SJSA1 (cell line): ENCODE measurements around the gene RALGAPB. TPM values are rescaled to one million over a fixed set of nuclear protein-coding genes. Genes with fewer than 3 reads are reported as not detected.
"Not testable (repeated sequence)": the region's sequence is repeated elsewhere in the genome, so short reads cannot be mapped to it uniquely, and the experiment has no call there.

Experiments used
- DNase-seq, 2 experiments: peaks; one replicate each; pipeline ENCODE4 v3.0.0-alpha.2; 2015 to 2020; ENCODE audit warnings: low spot score in 2 of 2, low read depth in 1 of 2
- H3K27ac ChIP-seq: fragments of 250-450 bp; sonication (Bioruptor Pico); 2 replicates; pipeline ENCODE4 v1.5.1; 2020; ENCODE audit warnings: mild to moderate bottlenecking, moderate library complexity
- H3K27me3 ChIP-seq: fragments of 250-450 bp; sonication (Bioruptor Pico); replicated peaks from 2 replicates; pipeline ENCODE4 v1.5.1; 2020; ENCODE audit warnings: mild to moderate bottlenecking, moderate library complexity
- H3K36me3 ChIP-seq: fragments of 250-450 bp; sonication (Bioruptor Pico); 2 replicates; pipeline ENCODE4 v1.5.1; 2020; ENCODE audit warnings: mild to moderate bottlenecking
- H3K4me1 ChIP-seq: fragments of 250-450 bp; sonication (Bioruptor Pico); replicated peaks from 2 replicates; pipeline ENCODE4 v1.6.1; 2021; ENCODE audit warnings: mild to moderate bottlenecking
- H3K4me3 ChIP-seq: fragments of 250-450 bp; sonication (Bioruptor Pico); 2 replicates; pipeline ENCODE4 v1.5.1; 2020; ENCODE audit warnings: mild to moderate bottlenecking
- H3K9me3 ChIP-seq: fragments of 250-450 bp; sonication (Bioruptor Pico); replicated peaks from 2 replicates; pipeline ENCODE4 v1.5.1; 2020; ENCODE audit warnings: mild to moderate bottlenecking
- total RNA-seq: library from RNA; depleted of rRNA; stranded (reverse); fragments of >200 nt; shearing (Covaris generic); gene quantifications from 2 replicates; pipeline ENCODE4 v1.2.3, GENCODE V29; 2014

The RALGAPB gene
- total RNA-seq, 1 experiment from 2014 or later: 21.9 TPM

DNA sequence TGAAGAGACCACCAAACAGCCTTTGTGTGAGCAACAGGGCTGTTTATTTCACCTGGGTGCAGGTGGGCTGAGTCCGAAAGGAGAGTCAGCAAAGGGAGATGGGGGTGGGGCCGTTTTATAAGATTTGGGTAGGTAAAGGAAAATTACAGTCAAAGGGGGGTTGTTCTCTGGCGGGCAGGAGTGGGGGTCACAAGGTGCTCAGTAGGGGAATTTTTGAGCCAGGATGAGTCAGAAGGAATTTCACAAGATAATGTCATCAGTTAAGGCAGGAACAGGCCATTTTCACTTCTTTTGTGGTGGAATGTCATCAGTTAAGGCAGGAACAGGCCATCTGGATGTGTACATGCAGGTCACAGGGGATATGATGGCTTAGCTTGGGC lies 119.8 kb downstream of the RALGAPB start:
- H3K4me3 ChIP-seq, H3K36me3 ChIP-seq, H3K4me1 ChIP-seq, H3K27me3 ChIP-seq, H3K9me3 ChIP-seq, H3K27ac ChIP-seq: not testable (repeated sequence)
- DNase-seq: peak in 1 of 2 experiments; percentile 14

DNA sequence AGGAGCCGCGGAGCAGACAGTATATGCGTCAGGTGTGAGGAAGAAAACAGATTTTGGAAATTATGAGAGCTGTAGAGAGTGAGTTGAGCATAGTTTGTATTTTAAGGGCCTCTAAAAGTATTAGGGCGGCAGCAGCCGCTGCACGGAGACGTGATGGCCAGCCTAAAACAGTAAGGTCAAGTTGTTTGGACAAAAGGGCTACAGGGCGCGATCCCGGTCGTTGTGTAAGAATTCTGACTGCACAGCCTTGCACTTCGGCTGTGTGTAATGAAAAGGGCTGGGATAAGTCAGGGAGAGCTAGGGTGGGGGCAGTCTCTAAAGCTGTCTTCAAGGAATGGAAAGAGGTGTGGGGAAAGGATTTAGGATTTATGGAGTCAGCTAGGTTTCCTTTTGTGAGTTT lies 121.6 kb downstream of the RALGAPB start:
- not testable (repeated sequence) for H3K4me3 ChIP-seq, H3K4me1 ChIP-seq, DNase-seq, H3K27ac ChIP-seq, H3K27me3 ChIP-seq, H3K9me3 ChIP-seq, H3K36me3 ChIP-seq

DNA sequence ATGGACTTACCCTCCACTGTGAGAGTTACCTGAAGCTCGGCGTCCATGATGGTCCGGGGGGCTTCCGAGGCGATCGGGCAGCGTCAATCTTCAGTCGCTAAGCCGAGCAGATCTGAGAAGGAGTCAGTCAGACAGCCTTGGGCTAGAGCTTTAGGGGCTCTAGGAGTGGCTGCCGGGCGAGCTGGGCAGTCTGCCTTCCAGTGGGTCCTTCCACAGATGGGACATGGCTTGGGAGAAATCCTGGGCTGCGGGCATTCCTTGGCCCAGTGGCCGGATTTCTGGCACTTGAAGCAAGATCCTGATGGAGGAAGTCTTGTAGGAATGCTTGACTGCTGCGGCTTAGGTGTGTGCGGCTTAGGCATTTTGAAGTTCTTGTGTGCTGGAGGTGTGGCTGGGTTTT lies 123.2 kb downstream of the RALGAPB start:
- H3K4me3 ChIP-seq, H3K36me3 ChIP-seq, H3K9me3 ChIP-seq, DNase-seq, H3K4me1 ChIP-seq, H3K27me3 ChIP-seq, H3K27ac ChIP-seq: not testable (repeated sequence)

DNA sequence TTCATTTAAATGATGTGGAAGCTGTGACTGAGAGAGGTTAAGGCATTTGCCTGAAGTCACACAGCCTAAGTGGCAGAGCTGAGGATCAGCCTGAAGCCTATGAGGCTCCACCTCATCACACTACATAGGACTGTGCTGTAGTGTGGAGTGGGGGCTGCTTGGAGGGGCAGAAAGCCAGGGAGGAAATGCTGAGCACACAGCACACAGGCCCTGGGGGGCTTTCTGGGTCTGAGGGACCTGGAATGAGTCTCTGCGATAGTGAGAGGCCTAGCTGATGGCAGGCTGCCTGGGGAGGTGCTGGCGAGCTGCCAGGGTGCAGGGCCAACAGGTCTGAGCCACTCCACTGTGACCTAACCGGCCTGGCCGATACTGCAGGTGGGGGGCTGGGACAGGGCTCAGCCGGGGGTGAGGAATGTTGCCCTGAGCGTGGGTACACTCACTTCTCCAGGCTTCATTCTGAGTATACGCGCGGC lies 126.8 kb downstream of the RALGAPB start:
- peaks cover 5% of the 10 kb centered on the region for H3K4me1 ChIP-seq
- no peaks in the 10 kb centered on the region for H3K9me3 ChIP-seq
- no peak for DNase-seq
- no peak overlapping the region for H3K27ac ChIP-seq
- H3K36me3 ChIP-seq: no peaks in the 10 kb centered on the region
- H3K4me3 ChIP-seq: no peak overlapping the region
- peaks cover 22% of the 10 kb centered on the region for H3K27me3 ChIP-seq

DNA sequence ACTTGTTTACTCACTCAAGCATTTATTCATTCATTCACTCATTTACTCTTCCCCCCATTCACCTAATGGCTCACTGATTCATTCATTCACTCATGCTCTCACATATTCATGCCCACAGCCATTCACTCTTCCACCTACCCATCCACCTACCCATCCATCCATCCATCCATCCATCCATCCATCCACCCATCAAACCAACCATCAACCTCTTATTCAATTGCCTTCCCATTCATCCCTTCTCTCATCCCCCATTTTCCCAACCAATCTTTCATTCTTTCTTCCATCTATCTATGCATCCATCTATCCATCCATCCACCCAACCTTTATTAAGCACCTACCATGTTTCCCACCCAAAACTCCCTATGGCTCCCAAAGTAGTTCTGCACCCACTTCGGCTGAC lies 127.4 kb downstream of the RALGAPB start:
- Histone ChIP-seq H3K27ac (no peak overlapping the region), H3K9me3 (no peaks in the 10 kb centered on the region), H3K4me3 (no peak overlapping the region), H3K27me3 (peaks cover 22% of the 10 kb centered on the region), H3K36me3 (no peaks in the 10 kb centered on the region), H3K4me1 (peaks cover 5% of the 10 kb centered on the region)
- DNase-seq: no peak

DNA sequence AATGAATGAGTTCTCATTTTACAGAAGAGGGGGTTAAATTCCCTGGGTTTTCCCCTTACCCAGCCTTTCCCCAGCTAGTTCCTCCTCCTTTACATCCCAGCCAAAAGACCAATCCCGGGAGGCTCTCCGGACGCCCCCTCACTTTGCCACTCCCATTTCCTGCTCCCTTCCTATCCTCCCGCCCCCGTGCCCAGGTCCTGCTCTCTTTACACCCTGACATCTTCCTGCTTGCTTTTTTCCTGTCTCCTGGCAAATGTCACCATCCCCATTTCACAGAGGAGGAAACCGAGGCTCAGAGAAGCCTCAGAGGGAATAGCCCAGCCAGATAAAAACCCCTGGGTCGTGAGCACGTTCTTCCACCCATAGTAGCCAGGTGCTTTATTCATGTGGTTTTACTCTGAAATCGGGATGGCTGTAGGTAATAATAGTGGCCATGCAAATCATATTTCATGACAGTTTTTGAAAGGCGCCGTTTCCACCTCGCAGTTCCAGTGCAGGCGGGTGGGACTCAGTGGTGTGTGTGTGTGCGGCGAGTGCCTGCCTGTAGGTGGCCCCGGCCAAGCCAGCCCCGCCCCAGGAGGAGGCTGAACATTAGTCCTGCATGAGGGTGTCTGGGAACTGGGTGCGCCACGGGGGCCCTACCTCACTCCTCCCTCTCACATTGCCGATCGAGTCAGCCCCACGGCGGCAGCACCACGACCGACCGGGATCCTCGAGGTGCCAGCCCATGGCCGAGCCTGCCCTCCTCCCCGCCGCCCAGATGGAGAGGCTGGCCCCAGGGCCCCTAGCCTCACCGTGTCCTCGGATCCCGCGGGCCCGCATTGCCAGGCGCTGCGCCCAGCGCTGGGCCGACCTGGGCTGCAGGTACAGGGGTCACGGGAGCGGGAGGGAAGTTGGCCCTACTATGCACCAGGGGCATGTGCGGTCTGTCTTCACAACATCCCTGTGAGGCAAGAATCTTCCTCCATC lies 128.9 kb downstream of the RALGAPB start, which contains the start of gene ARHGAP40:
Gene ARHGAP40, plus strand, starts transcription at position 594 of the 969 bp plus-strand sequence.
- Histone ChIP-seq H3K27ac (no peak within 1 kb of the TSS), H3K9me3 (no peaks in the 10 kb centered on the region), H3K36me3 (no peaks in the 10 kb centered on the region), H3K27me3 (peaks cover 26% of the 10 kb centered on the region), H3K4me3 (no peak within 1 kb of the TSS), H3K4me1 (peaks cover 5% of the 10 kb centered on the region)
- peak in 1 of 2 experiments; percentile 51 for DNase-seq

DNA sequence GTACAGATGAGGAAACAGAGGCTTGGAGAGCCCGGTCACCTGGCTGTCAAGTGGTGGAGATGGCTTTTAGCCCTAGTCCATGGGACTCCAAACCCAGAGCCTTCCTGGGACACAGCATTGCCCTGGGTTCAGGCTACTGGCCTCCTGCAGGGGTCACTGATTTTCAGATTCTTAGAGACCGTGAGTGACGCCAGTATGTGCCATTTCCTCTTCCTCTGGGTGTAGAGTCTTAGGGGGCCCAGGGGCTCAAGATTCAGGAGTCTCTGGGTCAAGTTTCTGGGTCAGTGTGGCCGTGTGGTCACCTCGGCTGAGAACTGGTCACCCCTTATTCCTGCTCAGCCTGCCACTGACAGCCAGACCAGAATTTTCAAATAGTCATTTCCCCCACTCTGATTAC lies 129.5 kb downstream of the RALGAPB start:
- Histone ChIP-seq H3K4me3 (no peak overlapping the region), H3K9me3 (no peaks in the 10 kb centered on the region), H3K27me3 (peaks cover 30% of the 10 kb centered on the region), H3K27ac (no peak overlapping the region), H3K4me1 (peaks cover 5% of the 10 kb centered on the region), H3K36me3 (no peaks in the 10 kb centered on the region)
- DNase-seq: no peak

DNA sequence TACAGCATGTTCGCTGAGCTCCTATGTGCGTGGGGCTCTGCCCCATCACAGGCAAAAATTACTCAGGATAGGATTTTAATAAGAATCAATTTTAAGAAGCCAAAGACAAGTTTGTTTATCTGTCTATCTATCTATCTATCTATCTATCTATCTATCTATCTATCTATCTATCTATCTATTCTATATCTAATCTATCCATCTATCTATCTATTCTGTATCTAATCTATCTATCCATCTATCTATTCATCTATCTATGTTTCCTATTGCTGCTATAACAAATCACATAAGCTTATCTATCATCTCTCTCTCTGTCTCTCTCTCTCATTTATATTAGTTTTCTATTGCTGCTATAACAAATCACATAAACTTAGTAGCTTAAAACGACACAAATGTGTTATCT lies 130.6 kb downstream of the RALGAPB start:
- Histone ChIP-seq H3K4me1 (peaks cover 5% of the 10 kb centered on the region), H3K9me3 (no peaks in the 10 kb centered on the region), H3K4me3 (no peak overlapping the region), H3K36me3 (no peaks in the 10 kb centered on the region), H3K27me3 (peaks cover 30% of the 10 kb centered on the region), H3K27ac (no peak overlapping the region)
- no peak for DNase-seq

DNA sequence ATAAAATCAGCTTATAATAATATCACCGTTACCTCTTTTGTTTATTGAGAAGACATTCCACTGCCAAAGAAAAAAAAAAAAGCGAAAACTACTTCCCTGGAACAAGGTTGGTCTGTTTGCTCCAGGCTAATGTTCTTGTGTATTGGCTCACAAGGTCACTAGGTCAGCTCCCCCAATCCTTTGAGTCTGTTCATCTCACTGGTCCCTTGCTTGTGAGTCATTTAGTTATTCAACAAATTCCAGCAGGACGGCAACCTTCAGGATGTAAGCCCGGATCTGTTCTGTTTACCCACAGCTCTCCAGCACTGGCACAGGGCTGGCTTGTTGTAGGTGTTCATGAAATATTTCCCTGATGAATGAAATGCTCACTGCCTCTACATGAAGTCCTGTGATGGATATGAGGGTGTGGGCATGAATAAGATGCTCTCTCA lies 132.2 kb downstream of the RALGAPB start:
- Histone ChIP-seq H3K27me3 (peaks cover 30% of the 10 kb centered on the region), H3K4me3 (no peak overlapping the region), H3K36me3 (no peaks in the 10 kb centered on the region), H3K4me1 (peaks cover 5% of the 10 kb centered on the region), H3K27ac (no peak overlapping the region), H3K9me3 (no peaks in the 10 kb centered on the region)
- DNase-seq: no peak

DNA sequence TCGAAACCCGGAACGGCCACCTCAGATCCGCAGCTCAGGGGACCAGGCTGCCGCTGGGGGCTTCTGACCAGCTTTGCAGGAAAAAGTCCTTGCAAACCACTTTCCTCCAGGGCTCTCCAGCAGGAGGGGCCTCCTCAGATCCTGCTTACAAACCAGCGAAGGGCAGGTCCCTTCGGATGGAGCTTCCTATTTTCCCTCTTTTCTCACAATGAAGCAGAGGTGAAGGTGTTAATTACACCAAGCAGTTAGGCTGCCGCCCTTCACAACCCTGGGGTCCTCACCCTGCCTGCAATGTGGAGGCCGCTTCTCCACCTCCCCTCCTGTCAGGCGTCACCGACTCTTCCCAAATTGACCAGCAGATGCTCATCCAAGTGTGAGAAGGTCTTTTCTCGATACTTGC lies 134.7 kb downstream of the RALGAPB start:
- no peaks in the 10 kb centered on the region for H3K4me1 ChIP-seq

DNA sequence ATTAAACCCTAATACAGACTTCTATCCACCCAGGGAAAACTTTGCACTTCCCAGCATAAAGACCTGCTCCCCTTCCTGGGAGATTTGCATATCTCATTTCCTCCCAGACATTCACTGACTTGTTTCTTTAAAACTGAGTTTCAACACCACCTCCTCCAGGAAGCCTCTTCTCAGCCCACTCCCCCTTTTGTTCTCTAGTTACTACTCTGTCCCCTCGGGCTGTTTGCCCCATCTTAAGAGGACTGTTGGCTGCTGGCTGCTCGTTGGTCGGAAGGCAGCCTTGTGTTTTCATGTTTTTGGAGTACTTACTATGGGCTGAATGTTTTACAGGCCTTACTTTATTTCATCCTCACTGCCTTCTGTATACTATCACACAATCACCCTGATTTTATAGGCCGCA lies 135.5 kb downstream of the RALGAPB start:
- H3K27ac ChIP-seq: no peak overlapping the region
- no peak overlapping the region for H3K4me3 ChIP-seq
- no peak for DNase-seq
- H3K4me1 ChIP-seq: no peaks in the 10 kb centered on the region
- H3K36me3 ChIP-seq: no peaks in the 10 kb centered on the region
- no peaks in the 10 kb centered on the region for H3K9me3 ChIP-seq
- peaks cover 20% of the 10 kb centered on the region; the same call in 1 of the 2 replicates for H3K27me3 ChIP-seq

More for the DNA sequence above, 134.7 kb downstream of the RALGAPB start:
- no peak for DNase-seq
- no peaks in the 10 kb centered on the region for H3K36me3 ChIP-seq
- H3K9me3 ChIP-seq: no peaks in the 10 kb centered on the region
- peaks cover 22% of the 10 kb centered on the region; the same call in 1 of the 2 replicates for H3K27me3 ChIP-seq
- H3K27ac ChIP-seq: no peak overlapping the region
- no peak overlapping the region for H3K4me3 ChIP-seq

DNA sequence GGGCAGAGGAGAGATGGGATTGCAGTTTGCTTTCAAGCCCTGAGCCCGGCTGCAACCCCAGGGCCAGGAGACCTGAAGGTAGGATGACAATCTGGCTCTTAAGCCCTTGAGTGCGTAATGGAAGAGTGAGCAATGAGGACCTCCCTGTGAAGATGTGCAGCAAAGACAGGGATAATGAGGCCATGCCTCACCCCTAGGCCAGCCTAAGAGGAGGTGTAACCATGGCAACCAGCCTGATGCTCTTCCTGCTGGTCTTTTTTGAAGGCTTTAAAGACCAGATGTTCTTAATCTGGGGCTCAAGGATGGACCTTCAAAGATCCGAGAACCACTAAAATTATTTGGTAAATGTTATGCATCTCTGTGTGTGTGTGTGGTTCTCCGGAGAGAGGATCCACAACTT lies 137.2 kb downstream of the RALGAPB start:
- Histone ChIP-seq H3K9me3 (no peaks in the 10 kb centered on the region), H3K4me1 (no peaks in the 10 kb centered on the region), H3K27me3 (peaks cover 15% of the 10 kb centered on the region; the same call in 1 of the 2 replicates), H3K27ac (no peak overlapping the region), H3K4me3 (no peak overlapping the region), H3K36me3 (no peaks in the 10 kb centered on the region)
- no peak for DNase-seq

DNA sequence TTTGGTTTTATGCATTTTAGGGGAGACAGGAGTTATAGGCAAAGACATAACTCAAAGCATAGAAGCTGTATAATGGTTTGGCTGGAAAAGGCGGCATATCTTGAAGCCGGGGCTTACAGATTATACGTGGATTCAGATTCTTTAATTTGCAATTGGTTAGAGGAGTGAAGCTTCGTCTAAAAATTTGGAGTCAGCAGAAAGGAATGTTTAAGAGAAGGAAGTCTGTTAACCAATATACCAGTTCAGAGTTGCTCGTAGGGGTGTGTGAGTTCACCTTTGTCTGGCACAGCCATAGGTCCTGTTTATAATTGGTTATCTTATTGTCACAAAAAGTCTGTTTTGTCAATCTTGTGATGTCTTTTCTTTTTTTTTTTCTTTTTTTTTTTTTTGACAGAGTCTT lies 137.9 kb downstream of the RALGAPB start:
- Histone ChIP-seq H3K27me3 (peaks cover 17% of the 10 kb centered on the region; the same call in 1 of the 2 replicates), H3K4me3 (no peak overlapping the region), H3K27ac (no peak overlapping the region), H3K9me3 (no peaks in the 10 kb centered on the region), H3K4me1 (no peaks in the 10 kb centered on the region), H3K36me3 (no peaks in the 10 kb centered on the region)
- no peak for DNase-seq

DNA sequence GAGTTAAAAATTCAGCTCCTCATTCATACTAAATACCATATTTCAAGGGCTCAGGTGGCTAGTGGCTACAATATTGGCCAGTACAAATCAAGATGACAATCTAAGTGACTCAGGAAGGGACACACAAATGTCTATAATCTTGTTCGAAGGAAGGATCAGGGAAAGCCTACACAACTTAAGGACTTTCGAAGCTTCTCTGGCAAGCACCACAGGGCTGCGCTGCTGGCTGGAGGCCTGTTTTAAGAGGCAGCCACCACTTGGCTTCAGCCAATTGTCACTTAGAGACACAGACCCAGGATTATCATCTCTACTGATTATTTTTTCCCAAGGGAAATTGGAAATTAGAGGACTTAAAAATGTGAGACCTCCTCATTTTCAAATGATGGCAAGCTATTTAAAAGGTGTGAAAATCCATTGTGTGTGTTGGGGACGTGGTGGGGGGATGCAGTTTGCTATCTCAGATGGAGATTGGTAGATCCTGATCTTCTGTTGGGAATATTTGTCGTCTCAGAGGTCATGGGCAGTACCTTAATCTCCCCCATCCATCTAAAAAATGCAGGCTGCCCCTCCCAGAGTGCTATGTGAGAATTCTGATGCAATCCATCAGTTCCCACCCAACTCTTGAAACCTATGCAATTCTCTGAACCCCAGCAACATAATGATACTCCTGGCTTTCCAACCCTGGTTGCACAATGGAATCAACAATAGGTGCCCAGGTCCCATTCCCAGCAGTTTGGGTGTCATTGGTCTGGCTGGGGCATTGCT lies 140.3 kb downstream of the RALGAPB start:
- no peak overlapping the region for H3K27ac ChIP-seq
- peaks cover 8% of the 10 kb centered on the region; the same call in 1 of the 2 replicates for H3K27me3 ChIP-seq
- no peaks in the 10 kb centered on the region for H3K4me1 ChIP-seq
- H3K36me3 ChIP-seq: no peaks in the 10 kb centered on the region
- no peak for DNase-seq
- no peaks in the 10 kb centered on the region for H3K9me3 ChIP-seq
- no peak overlapping the region for H3K4me3 ChIP-seq
